T-cell (primary cell): Measurements from ENCODE around the gene PAX6. TPM values are rescaled to one million over a fixed set of nuclear protein-coding genes. Genes with fewer than 3 reads are reported as not detected.

Experiments used
- ATAC-seq, 4 experiments: fragments of 200-7000 bp in 3 of 4; fragments of 150-1000 bp in 1 of 4; cut with Tn5 transposase; replicated peaks in 1 of 4; 1 replicate in 3 of 4; 2 replicates in 1 of 4; pipeline ENCODE4 v1.10.0; 2021; ENCODE audit warnings: moderate library complexity in 3 of 4, mild to moderate bottlenecking in 2 of 4, moderate number of reproducible peaks in 1 of 4
- CTCF ChIA-PET, 2 donors: fragments of 300-600 bp; sonication (Branson Sonifier 250); formaldehyde crosslinking; loops; one replicate each; lab custom pipeline; 2022; ENCODE audit warnings: antibody characterized with exemption in 2 of 2; lab: Charles Lee
- POLR2A ChIA-PET, 2 donors: fragments of 300-600 bp; sonication (Branson Sonifier 250); formaldehyde crosslinking; loops; one replicate each; lab custom pipeline; 2022; ENCODE audit warnings: antibody characterized with exemption in 2 of 2; lab: Charles Lee
- DNase-seq, 35 experiments: peaks; one replicate each; pipeline versions ENCODE4 v3.0.0 to v3.0.0-alpha.2; 2013 to 2023
- H3K27ac ChIP-seq: one replicate; pipeline ENCODE4 v1.5.1; 2013; ENCODE audit warnings: low read length
- H3K27me3 ChIP-seq, 2 experiments: replicated peaks in 1 of 2; 1 replicate in 1 of 2; 2 replicates in 1 of 2; pipeline versions ENCODE4 v1.6.1 to v1.7.0; 2013; ENCODE audit warnings: low read length in 1 of 2, mixed read lengths in 1 of 2; ENCODE audit not compliant: control insufficient read depth in 2 of 2, insufficient read depth in 2 of 2; ENCODE audit errors: extremely low read depth in 1 of 2
- H3K36me3 ChIP-seq, 2 donors: 1 replicate in 1 of 2; 2 replicates in 1 of 2; pipeline versions ENCODE4 v1.6.1 to v1.7.0; 2013; ENCODE audit warnings: low read length in 1 of 2; ENCODE audit not compliant: control insufficient read depth in 2 of 2, insufficient read depth in 1 of 2; ENCODE audit errors: extremely low read depth in 1 of 2
- H3K4me1 ChIP-seq, 2 experiments: 1 replicate in 1 of 2; 2 replicates in 1 of 2; pipeline versions ENCODE4 v1.6.1 to v1.7.0; 2013; ENCODE audit warnings: low read length in 2 of 2, mixed read lengths in 1 of 2; ENCODE audit not compliant: insufficient read depth in 2 of 2, control insufficient read depth in 1 of 2; ENCODE audit errors: extremely low read depth in 1 of 2
- H3K4me3 ChIP-seq, 2 donors: 1 replicate in 1 of 2; 2 replicates in 1 of 2; pipeline versions ENCODE4 v1.5.1 to v1.7.0; 2013; ENCODE audit warnings: mild to moderate bottlenecking in 2 of 2, low read length in 1 of 2, moderate library complexity in 1 of 2; ENCODE audit not compliant: control insufficient read depth in 1 of 2; ENCODE audit errors: extremely low read depth in 1 of 2
- H3K9me3 ChIP-seq: 2 replicates; pipeline ENCODE4 v1.7.0; 2013
- H3K27ac Mint-ChIP-seq, 2 donors: one replicate each; pipeline ENCODE4 v1.8.0; 2020 to 2021; ENCODE audit warnings: mild to moderate bottlenecking in 2 of 2, mixed read lengths in 2 of 2
- H3K27me3 Mint-ChIP-seq, 2 donors: one replicate each; pipeline ENCODE4 v1.8.0; 2021 to 2022; ENCODE audit warnings: mixed read lengths in 2 of 2
- H3K36me3 Mint-ChIP-seq: one replicate; pipeline ENCODE4 v1.8.0; 2021; ENCODE audit warnings: mixed read lengths
- H3K4me1 Mint-ChIP-seq, 3 donors: one replicate each; pipeline ENCODE4 v1.8.0; 2020 to 2022; ENCODE audit warnings: mixed read lengths in 3 of 3, mild to moderate bottlenecking in 1 of 3
- H3K4me3 Mint-ChIP-seq, 3 donors: one replicate each; pipeline ENCODE4 v1.8.0; 2020 to 2022; ENCODE audit warnings: mild to moderate bottlenecking in 3 of 3, mixed read lengths in 3 of 3, moderate library complexity in 3 of 3
- H3K9me3 Mint-ChIP-seq, 3 donors: one replicate each; pipeline ENCODE4 v1.8.0; 2020 to 2022; ENCODE audit warnings: mixed read lengths in 3 of 3
- WGBS: methylation state at CpG from one replicate; pipeline ENCODE4 v1.1.5; 2013; ENCODE audit warnings: missing lambda C conversion rate; ENCODE audit not compliant: insufficient coverage; 5-methylcytosine and 5-hydroxymethylcytosine counted together
- total RNA-seq, 35 experiments: library from RNA in 6 of 35; stranded (reverse) in 6 of 35; fragments of 120-200 nt in 1 of 35; gene quantifications; one replicate each; pipeline versions ENCODE4 v1.2.1 to v1.2.4 and lab custom pipeline; 2013 to 2026

PAX6 gene
- total RNA-seq, 5 donors from 2014 or later (not counting 1 experiment from before 2014, with no cell fraction given) = not detected

GRCh38 chr11:31780078-31780477 lies 31.0 kb downstream of the PAX6 start:
- Histone ChIP-seq H3K27me3 (no peaks in the 10 kb centered on the region), H3K36me3 (no peaks in the 10 kb centered on the region), H3K27ac (no peak overlapping the region), H3K4me3 (no peak overlapping the region), H3K9me3 (no peaks in the 10 kb centered on the region), H3K4me1 (no peaks in the 10 kb centered on the region)
- ATAC-seq = no peak
- H3K9me3 Mint-ChIP-seq = no peaks in the 10 kb centered on the region
- no peak overlapping the region for H3K27ac Mint-ChIP-seq
- ChIA-PET POLR2A (no interaction called here), CTCF (no interaction called here)
- no peaks in the 10 kb centered on the region for H3K27me3 Mint-ChIP-seq
- DNase-seq = no peak
- H3K4me1 Mint-ChIP-seq = no peaks in the 10 kb centered on the region
- WGBS = 100% methylated on average over 3 of the region's 4 CpGs
- H3K36me3 Mint-ChIP-seq = peaks cover 38% of the 10 kb centered on the region
- H3K4me3 Mint-ChIP-seq = no peak overlapping the region

- Mint-ChIP-seq H3K27me3 (no peaks in the 10 kb centered on the region), H3K9me3 (no peaks in the 10 kb centered on the region), H3K4me1 (no peaks in the 10 kb centered on the region), H3K36me3 (peaks cover 43% of the 10 kb centered on the region), H3K27ac (no peak overlapping the region), H3K4me3 (no peak overlapping the region)
- DNase-seq (no peak), ATAC-seq (no peak)
- H3K4me1 ChIP-seq = no peaks in the 10 kb centered on the region
- no peaks in the 10 kb centered on the region for H3K36me3 ChIP-seq
- no peaks in the 10 kb centered on the region for H3K27me3 ChIP-seq
- ChIA-PET POLR2A (no interaction called here), CTCF (no interaction called here)
- 85% methylated on average over 5 of the region's 6 CpGs for WGBS
- H3K4me3 ChIP-seq = no peak overlapping the region
- no peak overlapping the region for H3K27ac ChIP-seq
- H3K9me3 ChIP-seq = no peaks in the 10 kb centered on the region
These were observed 31.7 kb downstream of the PAX6 start for GRCh38 chr11:31779374-31779791.

- DNase-seq = no peak
- no peaks in the 10 kb centered on the region for H3K4me1 ChIP-seq
- ChIA-PET CTCF (no interaction called here), POLR2A (no interaction called here)
- ATAC-seq = no peak
- no peaks in the 10 kb centered on the region for H3K36me3 ChIP-seq
- no peaks in the 10 kb centered on the region for H3K9me3 Mint-ChIP-seq
- no peak overlapping the region for H3K4me3 Mint-ChIP-seq
- 94% methylated on average over 2 of the region's 2 CpGs for WGBS
- no peak overlapping the region for H3K27ac ChIP-seq
- H3K4me3 ChIP-seq = no peak overlapping the region
- no peaks in the 10 kb centered on the region for H3K4me1 Mint-ChIP-seq
- H3K27me3 ChIP-seq = no peaks in the 10 kb centered on the region
- peaks cover 40% of the 10 kb centered on the region for H3K36me3 Mint-ChIP-seq
- H3K27ac Mint-ChIP-seq = no peak overlapping the region
- no peaks in the 10 kb centered on the region for H3K9me3 ChIP-seq
- H3K27me3 Mint-ChIP-seq = no peaks in the 10 kb centered on the region
These were observed 38.7 kb downstream of the PAX6 start for GRCh38 chr11:31772412-31772811.

GRCh38 chr11:31770011-31770700 lies 41.0 kb downstream of the PAX6 start:
- Mint-ChIP-seq H3K4me3 (no peak overlapping the region), H3K27ac (no peak overlapping the region), H3K4me1 (no peaks in the 10 kb centered on the region), H3K9me3 (no peaks in the 10 kb centered on the region), H3K27me3 (no peaks in the 10 kb centered on the region), H3K36me3 (peaks cover 32% of the 10 kb centered on the region)
- POLR2A ChIA-PET = no interaction called here
- H3K27me3 ChIP-seq = no peaks in the 10 kb centered on the region
- no peak overlapping the region for H3K27ac ChIP-seq
- DNase-seq = no peak
- no peak for ATAC-seq
- H3K4me1 ChIP-seq = no peaks in the 10 kb centered on the region
- CTCF ChIA-PET = no interaction called here
- no peaks in the 10 kb centered on the region for H3K36me3 ChIP-seq
- WGBS = no CpG with 5 or more reads among the region's 3 CpGs
- no peak overlapping the region for H3K4me3 ChIP-seq
- H3K9me3 ChIP-seq = no peaks in the 10 kb centered on the region

- Histone ChIP-seq H3K9me3 (no peaks in the 10 kb centered on the region), H3K4me1 (no peaks in the 10 kb centered on the region), H3K27me3 (no peaks in the 10 kb centered on the region), H3K27ac (no peak overlapping the region), H3K4me3 (no peak overlapping the region), H3K36me3 (no peaks in the 10 kb centered on the region)
- Mint-ChIP-seq H3K4me1 (no peaks in the 10 kb centered on the region), H3K4me3 (no peak overlapping the region), H3K27me3 (no peaks in the 10 kb centered on the region), H3K9me3 (no peaks in the 10 kb centered on the region), H3K36me3 (peaks cover 26% of the 10 kb centered on the region), H3K27ac (no peak overlapping the region)
- CTCF ChIA-PET = interaction anchor here in 1 of 2 donors (0.5 kb wide), 1 partner anchor 556 kb away, joined by 5 read pairs; no protein-coding TSS in a partner anchor
- WGBS = 89% methylated on average over 3 of the region's 9 CpGs
- POLR2A ChIA-PET = interaction anchor here in 1 of 2 donors (0.7 kb wide), 1 partner anchor 15 kb away, joined by 3 read pairs; no protein-coding TSS in a partner anchor
- DNase-seq (no peak), ATAC-seq (no peak)
These were observed 42.1 kb downstream of the PAX6 start for GRCh38 chr11:31768749-31769640.

- Histone ChIP-seq H3K27me3 (no peaks in the 10 kb centered on the region), H3K4me1 (no peaks in the 10 kb centered on the region), H3K4me3 (no peak overlapping the region), H3K27ac (no peak overlapping the region), H3K36me3 (no peaks in the 10 kb centered on the region), H3K9me3 (no peaks in the 10 kb centered on the region)
- CTCF ChIA-PET = no interaction called here
- no peak overlapping the region for H3K4me3 Mint-ChIP-seq
- H3K27ac Mint-ChIP-seq = no peak overlapping the region
- POLR2A ChIA-PET = no interaction called here
- ATAC-seq (no peak), DNase-seq (no peak)
- H3K4me1 Mint-ChIP-seq = no peaks in the 10 kb centered on the region
- no peaks in the 10 kb centered on the region for H3K27me3 Mint-ChIP-seq
- H3K36me3 Mint-ChIP-seq = peaks cover 18% of the 10 kb centered on the region
- WGBS = no CpG with 5 or more reads among the region's 2 CpGs
- H3K9me3 Mint-ChIP-seq = no peaks in the 10 kb centered on the region
These were observed 43.4 kb downstream of the PAX6 start for GRCh38 chr11:31767685-31768084.
